ENCODE measurements around the gene HOMEZ. TPM values are rescaled to one million over a fixed set of nuclear protein-coding genes. Genes with fewer than 3 reads are reported as not detected.

The HOMEZ gene
- total and polyA plus RNA-seq, 2 experiments from 2014 or later: 5.3 to 7.9 TPM

- no peaks in the 10 kb centered on the region for H3K79me2 ChIP-seq (replicated peaks; ENCODE audit: insufficient read depth)
- H3K27me3 ChIP-seq (ENCODE audit: insufficient read depth): no peaks in the 10 kb centered on the region
- no peaks in the 10 kb centered on the region for H3K36me3 ChIP-seq (ENCODE audit: insufficient read depth)
- H3K4me1 ChIP-seq (ENCODE audit: insufficient read depth): peaks cover 6% of the 10 kb centered on the region
- no peak overlapping the region for H3K4me2 ChIP-seq
- no peak overlapping the region for H3K27ac ChIP-seq (ENCODE audit: low read depth)
- Mint-ChIP-seq H3K9me3 (no peaks in the 10 kb centered on the region), H3K27ac (no peak overlapping the region), H3K4me3 (no peak overlapping the region), H3K27me3 (ENCODE audit: insufficient read depth, low read depth, poor library complexity) (peaks cover 6% of the 10 kb centered on the region), H3K4me1 (peaks cover 15% of the 10 kb centered on the region), H3K36me3 (ENCODE audit: low read depth) (no peaks in the 10 kb centered on the region)
- H3K9me2 ChIP-seq (ENCODE audit: insufficient read depth): no peaks in the 10 kb centered on the region
- no peaks in the 10 kb centered on the region for H4K20me1 ChIP-seq (replicated peaks; ENCODE audit: insufficient read depth)
- H2AFZ ChIP-seq: peak overlapping the region; percentile 72; the same call in 1 of the 2 replicates
- H3F3A ChIP-seq (replicated peaks; ENCODE audit: low read depth): no peaks in the 10 kb centered on the region
- TF ChIP-seq CREB1 (CRISPR knock-in tag; IDR thresholded peaks at IDR 0.05; ENCODE audit: low read depth): no peak
- TF ChIP-seq ZNF114 (CRISPR knock-in tag; IDR thresholded peaks at IDR 0.05): no peak
- TF ChIP-seq CTCF (conservative IDR thresholded peaks at IDR 0.05; ENCODE audit: low read depth in 2 of 2): no peak
- no peak for TF ChIP-seq JUNB (IDR thresholded peaks at IDR 0.05; ENCODE audit: unreplicated experiment)
- no peak for TF ChIP-seq ZNF331 (CRISPR knock-in tag; IDR thresholded peaks at IDR 0.05; ENCODE audit: low read depth)
- TF ChIP-seq STAT1 (IDR thresholded peaks at IDR 0.05; ENCODE audit: unreplicated experiment): no peak
- TF ChIP-seq NANOG (IDR thresholded peaks at IDR 0.05; ENCODE audit: borderline replicate concordance): no peak
- TF ChIP-seq, protein P1, sequence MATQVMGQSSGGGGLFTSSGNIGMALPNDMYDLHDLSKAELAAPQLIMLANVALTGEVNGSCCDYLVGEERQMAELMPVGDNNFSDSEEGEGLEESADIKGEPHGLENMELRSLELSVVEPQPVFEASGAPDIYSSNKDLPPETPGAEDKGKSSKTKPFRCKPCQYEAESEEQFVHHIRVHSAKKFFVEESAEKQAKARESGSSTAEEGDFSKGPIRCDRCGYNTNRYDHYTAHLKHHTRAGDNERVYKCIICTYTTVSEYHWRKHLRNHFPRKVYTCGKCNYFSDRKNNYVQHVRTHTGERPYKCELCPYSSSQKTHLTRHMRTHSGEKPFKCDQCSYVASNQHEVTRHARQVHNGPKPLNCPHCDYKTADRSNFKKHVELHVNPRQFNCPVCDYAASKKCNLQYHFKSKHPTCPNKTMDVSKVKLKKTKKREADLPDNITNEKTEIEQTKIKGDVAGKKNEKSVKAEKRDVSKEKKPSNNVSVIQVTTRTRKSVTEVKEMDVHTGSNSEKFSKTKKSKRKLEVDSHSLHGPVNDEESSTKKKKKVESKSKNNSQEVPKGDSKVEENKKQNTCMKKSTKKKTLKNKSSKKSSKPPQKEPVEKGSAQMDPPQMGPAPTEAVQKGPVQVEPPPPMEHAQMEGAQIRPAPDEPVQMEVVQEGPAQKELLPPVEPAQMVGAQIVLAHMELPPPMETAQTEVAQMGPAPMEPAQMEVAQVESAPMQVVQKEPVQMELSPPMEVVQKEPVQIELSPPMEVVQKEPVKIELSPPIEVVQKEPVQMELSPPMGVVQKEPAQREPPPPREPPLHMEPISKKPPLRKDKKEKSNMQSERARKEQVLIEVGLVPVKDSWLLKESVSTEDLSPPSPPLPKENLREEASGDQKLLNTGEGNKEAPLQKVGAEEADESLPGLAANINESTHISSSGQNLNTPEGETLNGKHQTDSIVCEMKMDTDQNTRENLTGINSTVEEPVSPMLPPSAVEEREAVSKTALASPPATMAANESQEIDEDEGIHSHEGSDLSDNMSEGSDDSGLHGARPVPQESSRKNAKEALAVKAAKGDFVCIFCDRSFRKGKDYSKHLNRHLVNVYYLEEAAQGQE (IDR thresholded peaks at IDR 0.05; ENCODE audit: unreplicated experiment): no peak
- TF ChIP-seq ZNF462 (CRISPR knock-in tag; IDR thresholded peaks at IDR 0.05): no peak
- no peak for TF ChIP-seq EZH2 (IDR thresholded peaks at IDR 0.05; ENCODE audit: low read depth, unreplicated experiment)
- no peak for TF ChIP-seq EZH2phosphoT487 (IDR thresholded peaks at IDR 0.05; ENCODE audit: unreplicated experiment)
- TF ChIP-seq ETS1 (IDR thresholded peaks at IDR 0.05): no peak
- TF ChIP-seq POLR2AphosphoS5 (IDR thresholded peaks at IDR 0.05; ENCODE audit: low read depth): no peak
- H3K4me3 ChIP-seq: no peak overlapping the region
- ATAC-seq (no peak), DNase-seq (ENCODE audit: low spot score) (no peak)
Measured at GRCh38 chr14:23242076-23242475, 43.9 kb downstream of the HOMEZ start.
